Measurements from ENCODE around the gene PKNOX2. TPM values are rescaled to one million over a fixed set of nuclear protein-coding genes. Genes with fewer than 3 reads are reported as not detected.
A peak's percentile ranks its signal among the peaks of the same experiment; 100 is the strongest.

Gene PKNOX2
- total RNA-seq, 4 donors from 2014 or later = 0.83 to 4.1 (median 2.5) TPM

DNA sequence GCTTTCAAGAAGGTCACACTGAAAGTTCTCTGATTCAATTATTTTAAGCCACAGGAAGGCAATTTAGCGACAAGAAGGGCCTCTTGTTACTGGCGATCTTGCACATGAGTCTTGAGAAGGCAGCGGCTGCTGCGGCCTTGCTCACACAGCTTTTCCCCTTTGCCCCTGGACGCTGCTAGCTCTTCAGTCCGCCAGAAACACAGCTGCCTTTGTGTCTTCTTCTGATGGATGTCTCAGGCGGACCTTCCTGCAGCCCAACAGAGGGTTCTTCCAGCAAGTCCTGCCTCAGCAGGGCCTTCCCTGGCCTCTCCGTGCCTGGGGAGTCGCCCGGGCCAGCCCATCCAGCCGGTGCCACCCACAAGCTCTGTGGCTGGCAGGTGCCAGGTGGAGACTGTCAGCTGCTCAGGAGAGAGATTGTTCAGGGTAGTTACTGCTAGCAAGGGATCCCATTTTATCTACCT is 59.4 kb downstream of the PKNOX2 start:
- Histone ChIP-seq H3K9me3 (no peaks in the 10 kb centered on the region), H3K36me3 (no peaks in the 10 kb centered on the region), H3K4me3 (no peak overlapping the region), H3K27me3 (no peaks in the 10 kb centered on the region), H3K4me1 (peaks cover 4 to 13% (median 9%) of the 10 kb centered on the region in 4 donors), H3K27ac (replicated peaks in 1 of 4) (peak overlapping the region in 3 of 4 donors; percentile 34 to 48 (median 44))
- DNase-seq (ENCODE audit: extremely low spot score) = no peak
- intact Hi-C loops (cut with DNase I) = loop anchor here (5.0 kb wide), 1 partner anchor 57 kb away; no protein-coding TSS in a partner anchor
- TF ChIP-seq, protein P1, sequence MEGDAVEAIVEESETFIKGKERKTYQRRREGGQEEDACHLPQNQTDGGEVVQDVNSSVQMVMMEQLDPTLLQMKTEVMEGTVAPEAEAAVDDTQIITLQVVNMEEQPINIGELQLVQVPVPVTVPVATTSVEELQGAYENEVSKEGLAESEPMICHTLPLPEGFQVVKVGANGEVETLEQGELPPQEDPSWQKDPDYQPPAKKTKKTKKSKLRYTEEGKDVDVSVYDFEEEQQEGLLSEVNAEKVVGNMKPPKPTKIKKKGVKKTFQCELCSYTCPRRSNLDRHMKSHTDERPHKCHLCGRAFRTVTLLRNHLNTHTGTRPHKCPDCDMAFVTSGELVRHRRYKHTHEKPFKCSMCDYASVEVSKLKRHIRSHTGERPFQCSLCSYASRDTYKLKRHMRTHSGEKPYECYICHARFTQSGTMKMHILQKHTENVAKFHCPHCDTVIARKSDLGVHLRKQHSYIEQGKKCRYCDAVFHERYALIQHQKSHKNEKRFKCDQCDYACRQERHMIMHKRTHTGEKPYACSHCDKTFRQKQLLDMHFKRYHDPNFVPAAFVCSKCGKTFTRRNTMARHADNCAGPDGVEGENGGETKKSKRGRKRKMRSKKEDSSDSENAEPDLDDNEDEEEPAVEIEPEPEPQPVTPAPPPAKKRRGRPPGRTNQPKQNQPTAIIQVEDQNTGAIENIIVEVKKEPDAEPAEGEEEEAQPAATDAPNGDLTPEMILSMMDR (IDR thresholded peaks at IDR 0.05) = no peak
- TF ChIP-seq EP300 (IDR thresholded peaks at IDR 0.05) (no peak), POLR2A (IDR thresholded peaks at IDR 0.05; ENCODE audit: low read depth) (no peak), POLR2AphosphoS5 (IDR thresholded peaks at IDR 0.05) (no peak)
- WGBS = 61% methylated on average over 5 of the region's 11 CpGs

DNA sequence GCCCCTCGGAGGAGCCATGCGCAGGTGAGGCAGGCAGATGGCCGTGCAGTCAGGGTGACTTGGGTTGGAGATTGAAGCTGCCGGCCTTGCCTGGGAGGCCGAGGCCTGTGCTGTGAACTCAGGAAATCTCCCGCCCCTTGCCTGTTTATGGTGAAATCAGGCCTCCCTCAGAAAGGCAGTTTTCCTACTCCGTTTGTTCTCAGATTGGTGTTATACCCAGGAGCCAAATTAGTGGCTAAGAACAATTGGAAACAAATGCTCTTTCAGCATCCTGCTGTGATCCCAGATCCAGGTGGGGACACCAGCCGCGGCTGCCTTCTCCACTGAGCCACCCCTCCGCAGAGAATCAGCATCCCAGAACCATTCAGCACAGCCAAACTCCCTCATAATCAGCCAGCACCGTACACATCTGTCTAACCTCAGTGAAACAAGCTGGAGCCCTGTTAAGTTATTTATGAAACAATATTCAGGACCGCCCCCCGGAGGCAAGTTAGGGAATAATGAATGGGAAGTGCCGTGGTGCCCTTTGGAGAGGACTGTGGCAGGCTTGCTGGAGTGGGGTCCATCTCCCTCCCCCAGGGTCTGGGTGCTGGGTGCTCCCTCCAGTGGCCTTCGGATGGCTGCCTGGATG is 60.0 kb downstream of the PKNOX2 start:
- TF ChIP-seq, protein P1 (IDR thresholded peaks at IDR 0.05) = peak in 1 of 3 experiments; percentile 37
- no peak for TF ChIP-seq POLR2AphosphoS5 (IDR thresholded peaks at IDR 0.05)
- H3K4me3 ChIP-seq = no peak overlapping the region
- H3K9me3 ChIP-seq = no peaks in the 10 kb centered on the region
- WGBS = 77% methylated on average over 13 of the region's 15 CpGs
- DNase-seq (ENCODE audit: extremely low spot score) = no peak
- intact Hi-C loops (cut with DNase I) = loop anchor here (5.0 kb wide), 1 partner anchor 57 kb away; no protein-coding TSS in a partner anchor
- H3K4me1 ChIP-seq = peaks cover 4 to 13% (median 9%) of the 10 kb centered on the region in 4 donors
- H3K27me3 ChIP-seq = no peaks in the 10 kb centered on the region
- peak overlapping the region in 3 of 4 donors; percentile 34 to 48 (median 44) for H3K27ac ChIP-seq (replicated peaks in 1 of 4)
- H3K36me3 ChIP-seq = no peaks in the 10 kb centered on the region

DNA sequence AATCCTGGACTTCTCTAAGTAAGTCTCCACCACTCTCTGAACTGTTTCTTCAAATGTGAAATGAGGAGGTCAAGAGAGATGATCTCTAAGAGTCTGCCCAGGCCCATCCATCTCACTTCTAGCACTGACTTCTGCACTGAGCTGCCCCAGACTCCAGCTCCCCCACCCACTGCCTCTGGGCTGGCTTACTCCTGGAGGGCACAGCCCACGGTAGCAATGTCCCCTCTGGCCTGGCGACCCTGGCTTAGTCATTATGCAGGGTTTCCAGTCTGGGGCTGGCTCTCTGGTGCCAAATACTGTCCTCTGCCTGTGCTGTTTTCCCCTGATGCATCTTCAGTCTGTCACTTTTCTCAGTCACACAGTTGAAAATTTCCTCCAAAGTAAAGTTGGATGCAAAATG is 60.9 kb downstream of the PKNOX2 start:
- Histone ChIP-seq H3K4me1 (peaks cover 4 to 13% (median 9%) of the 10 kb centered on the region in 4 donors), H3K27me3 (no peaks in the 10 kb centered on the region), H3K27ac (replicated peaks in 1 of 4) (no peak overlapping the region), H3K36me3 (no peaks in the 10 kb centered on the region), H3K9me3 (no peaks in the 10 kb centered on the region), H3K4me3 (no peak overlapping the region)
- 71% methylated on average over 2 of the region's 2 CpGs for WGBS
- intact Hi-C loops (cut with DNase I) = no loop called here
- DNase-seq (ENCODE audit: extremely low spot score) = no peak
- TF ChIP-seq POLR2A (IDR thresholded peaks at IDR 0.05; ENCODE audit: low read depth) (no peak), EP300 (IDR thresholded peaks at IDR 0.05) (no peak), POLR2AphosphoS5 (IDR thresholded peaks at IDR 0.05) (no peak)
- TF ChIP-seq, protein P1 (IDR thresholded peaks at IDR 0.05) = no peak

DNA sequence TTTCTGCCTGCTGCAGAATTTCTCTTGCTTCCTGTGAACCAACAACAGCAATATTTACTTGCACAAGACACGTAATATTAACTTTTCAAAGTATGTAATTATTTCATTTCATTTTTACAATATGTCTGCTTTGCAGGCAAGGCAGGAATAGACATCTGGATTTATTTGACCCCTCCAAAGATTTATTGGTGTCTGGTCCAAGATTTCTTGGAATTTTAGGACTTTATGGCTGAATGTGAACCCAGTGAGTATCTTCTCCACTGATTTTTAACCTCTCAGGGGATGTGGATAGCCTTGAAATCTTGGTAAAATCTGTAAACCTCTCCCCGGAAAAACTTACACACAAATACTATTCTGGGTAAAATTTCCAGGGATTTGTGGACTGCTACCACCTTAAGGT is 61.5 kb downstream of the PKNOX2 start:
- Histone ChIP-seq H3K9me3 (no peaks in the 10 kb centered on the region), H3K4me1 (peaks cover 4 to 13% (median 9%) of the 10 kb centered on the region in 4 donors), H3K4me3 (no peak overlapping the region), H3K27ac (replicated peaks in 1 of 4) (no peak overlapping the region), H3K36me3 (no peaks in the 10 kb centered on the region), H3K27me3 (no peaks in the 10 kb centered on the region)
- DNase-seq (ENCODE audit: extremely low spot score) = no peak
- TF ChIP-seq, protein P1 (IDR thresholded peaks at IDR 0.05) = no peak
- TF ChIP-seq POLR2AphosphoS5 (IDR thresholded peaks at IDR 0.05) (no peak), POLR2A (IDR thresholded peaks at IDR 0.05; ENCODE audit: low read depth) (no peak), EP300 (IDR thresholded peaks at IDR 0.05) (no peak)
- WGBS = 63% methylated on average over 2 of the region's 2 CpGs
- intact Hi-C loops (cut with DNase I) = no loop called here

Data from esophagus muscularis mucosa (tissue), 4 donors.